Activated CD8-positive, alpha-beta memory T cell treated with anti-CD3 and anti-CD28 coated beads for 1 hour (primary cell): Measurements from ENCODE around the gene NOXA1.
"Not testable (repeated sequence)": the region's sequence is repeated elsewhere in the genome, so short reads cannot be mapped to it uniquely, and the experiment has no call there.

ENCODE experiments used
- DNase-seq, 2 donors: peaks; one replicate each; pipeline ENCODE4 v3.0.0-alpha.2; 2020; ENCODE audit warnings: low read depth in 1 of 2; ENCODE audit errors: extremely low read depth in 1 of 2

The NOXA1 gene, protein sequence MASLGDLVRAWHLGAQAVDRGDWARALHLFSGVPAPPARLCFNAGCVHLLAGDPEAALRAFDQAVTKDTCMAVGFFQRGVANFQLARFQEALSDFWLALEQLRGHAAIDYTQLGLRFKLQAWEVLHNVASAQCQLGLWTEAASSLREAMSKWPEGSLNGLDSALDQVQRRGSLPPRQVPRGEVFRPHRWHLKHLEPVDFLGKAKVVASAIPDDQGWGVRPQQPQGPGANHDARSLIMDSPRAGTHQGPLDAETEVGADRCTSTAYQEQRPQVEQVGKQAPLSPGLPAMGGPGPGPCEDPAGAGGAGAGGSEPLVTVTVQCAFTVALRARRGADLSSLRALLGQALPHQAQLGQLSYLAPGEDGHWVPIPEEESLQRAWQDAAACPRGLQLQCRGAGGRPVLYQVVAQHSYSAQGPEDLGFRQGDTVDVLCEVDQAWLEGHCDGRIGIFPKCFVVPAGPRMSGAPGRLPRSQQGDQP

DNA sequence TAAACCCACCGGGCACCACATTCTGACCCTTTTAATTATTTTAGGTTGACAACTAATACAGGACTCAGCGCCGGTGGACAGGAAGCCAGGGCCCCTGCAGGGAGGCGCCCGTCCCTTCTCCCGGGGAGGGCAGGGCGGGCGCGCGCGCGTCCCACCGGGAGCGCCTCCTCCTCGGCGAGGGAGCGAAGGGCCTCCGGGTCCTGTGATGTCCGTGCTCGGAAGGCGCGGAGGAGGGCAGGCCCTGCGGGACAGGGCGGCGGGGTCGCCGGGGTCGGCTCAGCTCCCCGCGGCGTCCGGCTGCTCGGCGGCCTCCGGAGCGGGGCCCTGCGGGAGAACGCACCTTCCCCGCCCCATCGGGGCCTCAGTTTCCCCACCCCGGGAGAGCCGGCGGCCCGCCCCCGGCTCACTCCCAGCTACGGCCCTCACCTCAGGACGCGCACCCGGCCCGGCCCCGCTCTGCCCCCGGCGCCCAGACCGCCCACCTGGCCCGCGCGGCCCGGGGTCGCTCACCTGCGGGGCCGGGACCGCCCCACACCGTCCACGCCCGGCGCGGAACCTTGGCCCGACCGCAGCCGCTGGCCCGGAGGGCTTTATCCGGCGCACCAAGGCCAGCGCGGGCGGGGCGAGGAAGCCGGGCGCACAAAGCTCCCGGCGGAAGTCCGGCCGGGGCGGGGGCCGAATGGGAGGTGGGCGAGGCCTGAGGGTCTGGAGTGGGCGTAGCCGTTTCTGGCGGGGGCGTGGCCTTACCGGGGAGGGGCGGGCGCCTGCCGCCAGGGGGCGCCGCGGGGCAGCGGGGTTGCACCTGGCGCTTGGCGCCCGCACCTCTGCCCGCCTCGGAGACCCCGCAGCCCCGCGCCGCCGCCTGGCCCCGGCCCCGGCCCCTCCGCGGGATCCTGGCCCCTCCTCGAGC lies at the start of gene NOXA1, which contains the start of gene EXD3:
Gene NOXA1 (plus strand): TSS at position 790 of the 910 bp plus-strand sequence. CDS start 137 bp downstream, outside the sequence.
Gene EXD3 (minus strand): TSS at position 559 of the 910 bp plus-strand sequence. CDS start 27,805 bp downstream, outside the sequence.
- peak; percentile 88 to 94 for DNase-seq

DNA sequence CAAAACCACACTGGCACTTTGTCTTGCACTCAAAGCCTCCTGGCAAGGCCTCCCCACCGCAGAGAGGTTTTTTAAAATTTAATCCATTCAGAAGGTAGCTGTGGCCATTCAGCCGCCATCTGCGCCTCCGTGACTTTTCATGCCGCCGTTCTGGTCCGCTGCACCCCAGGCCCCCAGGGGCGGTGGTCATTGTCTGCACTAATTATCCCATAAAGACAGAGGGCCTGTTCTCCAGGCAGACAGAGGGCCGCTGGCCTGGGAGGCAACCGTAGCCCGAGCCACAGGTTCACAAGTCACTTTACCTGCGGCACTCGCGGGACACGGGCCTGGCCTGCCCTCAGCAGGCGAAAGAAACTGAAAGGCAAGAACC lies 49.6 kb upstream of the NOXA1 start:
- DNase-seq: no peak

DNA sequence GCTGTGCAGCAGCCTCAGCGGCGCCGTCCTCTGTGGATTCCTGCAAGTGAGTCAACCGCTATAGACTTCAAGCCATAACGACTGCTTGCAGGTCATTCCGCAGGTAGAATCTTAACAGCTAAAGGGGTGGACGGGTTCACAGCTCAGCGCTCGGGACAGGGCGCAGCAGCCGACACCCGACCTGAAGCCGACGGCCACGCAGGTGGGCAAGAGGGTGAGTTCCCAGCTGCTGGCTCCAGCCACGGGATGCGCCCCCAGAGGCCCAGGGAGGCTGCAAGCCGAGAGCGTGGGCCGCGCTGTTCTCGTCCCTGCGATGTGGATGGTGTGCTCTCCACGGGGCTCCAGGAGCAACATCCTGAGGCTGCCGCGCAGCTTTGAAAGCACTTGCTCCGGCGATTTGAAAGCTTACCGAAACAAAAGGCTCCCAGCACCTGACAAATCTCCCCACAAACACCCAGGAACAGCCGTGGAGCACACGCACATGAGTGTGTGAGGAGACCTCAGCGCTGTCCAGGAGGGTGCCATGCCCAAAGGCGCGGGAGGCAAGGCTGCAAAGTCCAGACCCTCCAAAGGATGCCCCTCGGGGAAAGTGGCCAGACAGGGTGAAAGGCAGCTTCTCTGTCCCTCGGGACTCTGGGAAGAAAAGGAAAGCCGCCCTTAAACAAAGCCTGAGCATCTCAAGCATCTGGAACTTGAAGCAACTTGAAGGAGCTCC lies 48.9 kb upstream of the NOXA1 start:
- no peak for DNase-seq

DNA sequence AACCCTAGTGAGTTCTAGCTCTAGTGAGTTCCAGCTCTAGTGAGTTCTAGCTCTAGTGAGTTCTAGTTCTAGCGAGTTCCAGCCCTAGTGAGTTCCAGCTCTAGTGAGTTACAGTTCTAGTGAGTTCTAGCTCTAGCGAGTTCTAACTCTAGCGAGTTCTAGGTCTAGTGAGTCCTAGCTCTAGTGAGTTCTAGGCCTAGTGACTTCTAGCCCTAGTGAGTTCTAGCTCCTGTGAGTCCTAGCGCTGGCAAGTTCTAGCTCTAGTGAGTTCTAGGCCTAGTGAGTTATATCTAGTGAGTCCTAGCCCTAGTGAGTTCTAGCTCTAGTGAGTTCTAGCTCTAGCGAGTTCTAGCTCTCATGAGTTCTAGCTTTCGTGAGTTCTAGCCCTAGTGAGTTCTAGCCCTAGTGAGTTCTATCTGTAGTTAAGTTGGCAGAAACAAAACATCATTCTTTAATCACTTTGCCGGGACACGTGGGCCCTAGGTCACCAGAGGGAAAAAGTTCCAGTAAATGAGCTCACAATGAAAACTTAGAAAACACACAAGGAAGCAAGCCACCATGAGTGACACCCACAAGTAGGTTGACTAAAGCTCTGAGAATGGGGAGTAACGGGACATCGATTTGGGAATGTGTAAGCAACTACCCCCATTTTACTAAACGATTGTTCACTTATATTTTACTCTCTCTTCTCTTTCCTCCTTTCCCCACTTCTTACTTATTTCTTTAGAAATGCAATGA lies 47.7 kb upstream of the NOXA1 start:
- no peak for DNase-seq

DNA sequence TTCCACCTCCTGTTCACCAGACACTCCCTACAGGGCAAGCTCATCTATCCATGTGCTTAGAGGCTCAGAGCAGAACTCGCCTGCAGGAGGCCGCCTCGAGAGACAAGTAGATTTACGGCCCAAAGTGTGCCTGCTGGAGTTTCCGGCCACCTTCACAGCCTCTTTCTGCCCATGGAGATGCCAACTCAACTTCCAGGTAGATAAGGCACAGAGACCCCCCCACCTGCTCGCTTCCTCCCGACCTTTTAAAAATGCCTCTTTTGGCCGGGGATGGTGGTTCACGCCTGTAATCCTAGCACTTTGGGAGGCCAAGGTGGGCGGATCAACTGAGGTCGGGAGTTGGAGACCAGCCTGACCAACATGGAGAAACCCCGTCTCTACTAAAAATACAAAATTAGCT lies 46.8 kb upstream of the NOXA1 start:
- DNase-seq: no peak

DNA sequence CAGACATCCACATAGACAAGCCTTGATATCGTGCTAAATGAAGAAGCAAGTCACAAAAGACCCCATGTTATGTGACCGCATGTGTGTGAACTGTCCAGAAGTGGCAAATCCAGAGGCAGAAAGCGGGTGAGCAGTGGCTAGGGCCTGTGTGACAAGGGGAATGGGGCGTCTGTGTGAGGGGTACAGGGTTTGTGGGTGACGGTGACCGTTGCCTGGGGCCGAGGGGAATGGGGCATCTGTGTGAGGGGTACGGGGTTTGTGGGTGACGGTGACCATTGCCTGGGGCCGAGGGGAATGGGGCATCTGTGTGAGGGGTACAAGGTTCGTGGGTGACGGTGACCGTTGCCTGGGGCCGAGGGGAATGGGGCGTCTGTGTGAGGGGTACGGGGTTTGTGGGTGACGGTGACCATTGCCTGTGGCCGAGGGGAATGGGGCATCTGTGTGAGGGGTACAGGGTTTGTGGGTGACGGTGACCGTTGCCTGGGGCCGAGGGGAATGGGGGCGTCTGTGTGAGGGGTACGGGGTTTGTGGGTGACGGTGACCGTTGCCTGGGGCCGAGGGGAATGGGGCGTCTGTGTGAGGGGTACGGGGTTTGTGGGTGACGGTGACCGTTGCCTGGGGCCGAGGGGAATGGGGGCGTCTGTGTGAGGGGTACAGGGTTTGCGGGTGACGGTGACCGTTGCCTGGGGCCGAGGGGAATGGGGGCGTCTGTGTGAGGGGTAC lies 44.3 kb upstream of the NOXA1 start:
- not testable (repeated sequence) for DNase-seq

DNA sequence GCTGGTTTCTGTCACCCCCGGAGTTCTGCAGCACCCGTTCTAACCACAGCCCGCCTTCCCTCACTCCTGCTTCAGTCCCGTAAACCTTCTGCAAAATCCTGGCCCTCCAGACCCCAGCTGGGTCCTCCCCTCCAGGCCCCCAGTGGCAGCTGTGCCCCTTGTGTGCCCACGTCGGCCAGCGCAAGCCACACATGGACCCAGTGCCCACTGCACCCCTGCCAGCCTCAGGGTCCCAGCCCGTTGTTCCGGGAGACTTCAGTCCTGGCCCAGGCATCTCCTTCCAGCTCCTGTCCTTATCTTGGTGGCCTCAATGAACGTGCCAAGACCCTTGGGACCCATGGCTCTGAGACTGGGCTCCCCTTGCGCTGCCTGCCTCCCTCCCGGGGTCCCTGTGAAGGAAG lies 43.4 kb upstream of the NOXA1 start:
- DNase-seq: no peak

DNA sequence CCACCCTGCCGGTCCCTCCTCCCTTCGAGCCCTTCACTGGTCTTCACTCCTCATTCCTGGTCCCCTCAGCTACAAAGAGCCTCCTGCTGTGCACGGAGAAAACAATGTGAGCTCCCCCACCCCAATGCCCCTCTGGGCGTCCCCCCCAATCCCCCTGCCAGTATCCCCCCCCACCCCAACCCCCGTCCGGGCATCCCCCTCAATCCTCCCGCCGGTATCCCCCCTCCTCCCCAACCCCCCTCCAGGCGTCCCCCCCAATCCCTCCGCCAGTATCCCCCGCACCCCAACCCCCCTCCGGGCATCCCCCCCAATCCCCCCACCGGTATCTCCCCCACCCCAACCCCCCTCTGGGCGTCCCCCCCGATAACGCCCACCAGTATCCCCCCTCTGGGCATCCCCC lies 43.0 kb upstream of the NOXA1 start:
- DNase-seq: no peak

DNA sequence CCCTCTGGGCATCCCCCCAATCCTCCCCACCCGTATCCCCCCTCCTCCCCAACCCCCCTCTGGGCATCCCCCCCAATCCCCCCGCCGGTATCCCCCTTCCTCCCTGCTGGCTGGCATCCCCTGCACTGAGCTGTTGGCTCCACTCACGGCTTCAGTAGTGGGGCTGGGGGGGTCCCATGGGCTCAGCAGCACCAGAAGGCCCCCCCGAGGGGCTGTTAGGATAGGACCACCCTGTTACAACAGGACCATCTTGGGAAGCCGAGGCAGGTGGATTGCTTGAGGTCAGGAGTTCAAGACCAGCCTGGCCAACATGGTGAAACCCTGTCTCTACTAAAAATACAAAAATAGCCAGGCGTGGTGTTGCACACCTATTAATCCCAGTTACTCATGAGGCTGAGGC lies 42.6 kb upstream of the NOXA1 start:
- DNase-seq: no peak

DNA sequence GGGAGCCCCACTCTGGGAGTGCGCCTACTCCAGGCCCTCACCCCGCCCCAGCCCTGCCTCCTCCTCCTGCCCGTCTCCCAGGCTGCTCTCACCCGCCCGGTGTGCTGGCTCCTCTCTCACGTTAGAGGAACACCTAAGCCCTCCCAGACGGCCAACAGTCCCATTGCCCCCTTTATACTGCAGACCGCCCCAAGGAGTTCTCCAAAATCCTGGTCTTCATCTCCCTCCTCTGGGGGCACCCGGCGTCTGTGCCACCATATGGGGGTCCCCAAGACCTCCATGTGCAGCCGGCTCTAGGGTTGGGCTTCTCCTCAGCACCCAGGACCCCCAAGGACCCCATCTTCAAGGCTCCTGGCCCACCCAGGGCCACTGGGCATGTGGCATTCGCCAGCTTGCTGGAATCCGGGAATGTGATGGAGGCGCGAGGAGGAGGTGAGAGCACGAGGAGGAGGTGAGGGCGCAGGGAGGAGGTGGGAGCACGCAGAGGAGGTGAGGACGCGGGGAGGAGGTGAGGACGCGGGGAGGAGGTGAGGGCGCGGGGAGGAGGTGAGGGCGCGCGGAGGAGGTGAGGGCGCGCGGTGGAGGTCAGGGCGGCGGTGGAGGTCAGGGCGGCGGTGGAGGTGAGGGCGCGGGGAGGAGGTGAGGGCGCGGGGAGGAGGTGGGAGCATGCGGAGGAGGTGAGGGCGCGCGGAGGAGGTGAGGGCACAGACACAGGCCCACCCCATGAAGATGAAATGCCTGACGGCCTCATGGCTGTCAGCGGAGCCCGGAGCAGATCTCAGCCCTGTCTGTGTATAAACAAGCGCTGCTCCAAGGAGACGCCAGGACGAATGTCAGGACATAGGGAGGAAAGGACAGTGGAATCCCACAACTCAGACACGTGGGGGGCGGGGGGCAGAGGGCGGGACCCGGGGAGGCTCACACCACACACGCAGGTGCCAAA lies 41.4 kb upstream of the NOXA1 start:
- DNase-seq: no peak

DNA sequence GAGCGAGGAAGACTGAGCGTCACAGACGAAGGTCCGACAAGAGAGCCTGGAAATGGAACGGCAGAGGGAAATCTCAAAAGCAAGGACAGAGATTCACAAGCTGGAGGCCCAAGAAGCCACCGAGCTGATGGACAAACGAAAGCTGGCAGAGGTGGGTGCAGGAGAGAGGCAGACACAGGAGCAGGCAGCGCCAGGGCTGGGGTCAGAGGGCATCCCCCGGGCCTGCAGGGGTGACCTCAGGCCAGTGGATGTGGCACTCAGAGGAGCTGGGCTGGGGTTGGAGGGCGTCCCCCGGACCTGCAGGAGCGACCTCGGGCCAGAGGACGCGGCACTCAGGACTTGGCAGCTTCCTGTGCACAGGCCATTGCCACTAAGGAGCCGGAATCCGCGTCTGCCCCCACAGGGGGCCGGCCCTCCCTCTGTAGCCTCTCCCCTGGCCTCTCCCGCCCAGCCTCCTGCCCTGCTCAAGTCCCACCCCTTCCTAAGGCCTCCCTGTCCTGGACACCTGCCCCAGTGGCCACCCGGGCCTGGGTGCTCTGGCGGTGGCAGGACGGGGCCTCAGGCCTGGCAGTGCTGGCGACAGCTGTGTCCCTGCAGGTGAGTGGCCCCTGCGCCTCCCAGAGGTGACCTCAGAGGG lies 40.6 kb upstream of the NOXA1 start:
- no peak for DNase-seq

DNA sequence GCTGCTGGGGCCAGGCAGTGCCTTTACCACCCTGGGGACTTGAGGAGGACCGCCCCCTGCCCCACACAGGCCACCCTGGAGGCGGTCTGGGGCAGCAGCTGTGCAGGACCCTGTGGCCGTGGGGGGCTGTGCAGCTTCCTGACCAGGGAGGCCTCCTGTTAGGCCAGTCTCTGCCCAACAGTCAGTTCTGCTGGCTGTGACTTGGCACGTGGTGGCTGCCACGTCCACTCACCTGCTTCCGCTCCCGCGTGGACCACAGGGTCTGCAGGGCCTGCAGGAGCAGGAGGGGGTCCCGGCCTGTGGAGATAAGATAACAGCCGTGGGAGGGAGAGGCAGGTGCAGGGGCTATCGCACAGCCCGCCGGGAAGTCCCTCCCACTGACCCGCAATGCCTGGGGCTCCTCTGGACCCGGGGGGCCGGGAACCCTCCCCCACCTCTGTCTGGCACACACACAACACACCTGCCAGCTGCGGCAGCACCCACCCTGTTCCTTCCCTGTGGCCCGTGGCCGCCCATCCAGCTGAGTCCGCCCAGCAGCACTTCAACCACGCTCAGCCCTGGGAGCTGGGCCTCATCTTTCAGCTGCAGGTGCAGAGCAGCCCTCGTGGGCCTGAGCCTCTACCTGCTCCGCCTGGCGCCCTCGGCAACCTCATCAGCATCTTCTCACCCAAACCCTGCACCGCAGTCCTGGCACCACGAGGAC lies 40.0 kb upstream of the NOXA1 start:
- no peak for DNase-seq

DNA sequence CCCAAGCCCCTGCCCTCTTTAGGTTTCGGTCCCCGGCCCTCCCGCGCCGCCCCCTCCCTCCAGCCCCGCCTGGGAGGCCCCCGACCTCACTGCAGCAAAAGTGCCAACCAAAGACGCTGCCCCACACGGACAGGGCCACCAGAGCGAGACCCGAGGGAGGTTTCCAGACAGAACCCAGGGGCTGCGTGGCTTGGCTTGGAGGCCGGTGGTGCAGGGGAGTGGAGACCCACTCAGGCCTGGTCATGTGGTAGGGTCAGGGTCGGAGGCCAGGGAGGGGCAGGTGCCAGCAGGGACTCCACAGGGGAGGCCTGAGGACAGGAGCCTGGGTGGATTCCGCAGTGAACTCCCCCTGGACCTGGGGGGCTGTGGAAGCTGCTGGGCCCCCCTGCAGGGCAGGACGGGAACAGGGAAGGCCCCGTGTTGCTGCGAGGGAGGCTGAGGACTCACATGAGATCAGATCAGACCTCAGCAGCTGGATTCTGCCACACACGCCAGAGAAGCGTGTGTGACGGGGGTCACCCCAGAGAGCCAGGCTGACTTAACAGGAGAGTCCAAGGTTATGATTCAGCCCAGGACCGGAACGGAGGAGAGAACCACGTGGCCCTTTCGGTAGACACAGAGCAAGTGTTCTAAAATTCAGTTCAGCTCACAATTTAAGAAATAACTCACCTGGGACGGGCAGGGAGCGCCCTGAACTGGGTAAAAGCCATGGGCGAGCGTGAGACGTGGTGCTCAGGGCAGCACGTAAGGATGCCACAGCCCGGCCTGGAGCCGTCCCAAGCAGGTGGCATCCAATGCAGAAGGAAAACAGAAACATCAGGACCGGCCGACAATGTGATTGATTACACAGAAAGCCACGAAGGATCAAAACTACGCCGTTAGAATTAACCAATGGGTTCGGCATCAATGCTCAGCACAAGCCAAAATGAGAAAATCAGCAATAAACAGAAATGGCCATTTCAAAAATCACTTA lies 39.1 kb upstream of the NOXA1 start:
- no peak for DNase-seq

DNA sequence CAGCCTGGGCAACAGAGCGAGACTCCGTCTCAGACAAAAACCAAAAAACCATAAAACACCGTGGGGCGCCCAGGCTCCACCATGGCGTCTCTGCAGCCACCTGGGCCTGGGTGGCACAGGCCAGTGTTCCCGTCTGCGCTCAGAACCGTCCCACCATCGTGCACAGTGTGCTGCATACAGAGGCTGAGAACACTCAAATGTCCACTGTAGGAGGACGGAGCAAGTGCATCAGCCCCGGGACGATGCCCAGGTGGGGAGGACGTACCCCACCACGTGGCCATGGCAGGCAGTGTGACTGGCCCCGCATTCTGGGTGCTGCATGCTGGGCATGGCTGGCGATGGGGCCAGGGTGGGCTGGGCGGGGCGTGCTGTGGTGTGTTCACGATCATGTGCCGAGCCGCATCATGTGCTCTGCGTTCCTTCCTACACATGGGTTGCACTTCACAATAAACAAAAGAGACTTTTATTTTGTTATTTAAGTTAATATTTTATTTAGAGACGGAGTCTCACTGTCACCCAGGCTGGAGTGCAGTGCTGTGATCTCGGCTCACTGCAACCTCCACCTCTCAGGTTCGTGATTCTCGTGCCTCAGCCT lies 38.0 kb upstream of the NOXA1 start:
- DNase-seq: no peak

DNA sequence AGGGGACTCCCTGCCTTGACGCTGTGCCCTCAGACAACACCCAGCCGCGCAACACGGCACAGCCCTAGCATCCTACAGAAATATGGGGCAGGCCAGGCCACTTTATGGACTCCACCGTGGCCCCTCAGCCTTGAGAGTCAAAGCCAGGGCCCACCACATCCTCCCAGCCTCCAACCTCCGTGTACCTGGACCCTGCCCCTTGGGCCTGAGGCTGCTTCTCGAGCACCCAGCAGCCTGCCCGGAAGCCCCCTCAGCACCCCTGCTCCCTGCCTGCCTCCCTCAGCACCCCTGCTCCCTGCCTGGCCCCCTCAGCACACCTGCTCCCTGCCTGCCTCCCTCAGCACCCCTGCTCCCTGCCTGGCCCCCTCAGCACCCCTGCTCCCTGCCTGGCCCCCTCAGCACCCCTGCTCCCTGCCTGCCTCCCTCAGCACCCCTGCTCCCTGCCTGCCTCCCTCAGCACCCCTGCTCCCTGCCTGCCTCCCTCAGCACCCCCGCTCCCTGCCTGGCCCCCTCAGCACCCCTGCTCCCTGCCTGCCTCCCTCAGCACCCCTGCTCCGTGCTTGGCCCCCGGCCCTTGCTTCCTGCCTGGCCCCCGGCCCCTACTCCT lies 36.6 kb upstream of the NOXA1 start:
- DNase-seq: not testable (repeated sequence)
